ENCODE results near the gene EMCN. TPM values are rescaled to one million over a fixed set of nuclear protein-coding genes. Genes with fewer than 3 reads are reported as not detected.
"Not testable (repeated sequence)": the region's sequence is repeated elsewhere in the genome, so short reads cannot be mapped to it uniquely, and the experiment has no call there.

The EMCN gene
- total RNA-seq, 1 experiment from 2014 or later: not detected

DNA sequence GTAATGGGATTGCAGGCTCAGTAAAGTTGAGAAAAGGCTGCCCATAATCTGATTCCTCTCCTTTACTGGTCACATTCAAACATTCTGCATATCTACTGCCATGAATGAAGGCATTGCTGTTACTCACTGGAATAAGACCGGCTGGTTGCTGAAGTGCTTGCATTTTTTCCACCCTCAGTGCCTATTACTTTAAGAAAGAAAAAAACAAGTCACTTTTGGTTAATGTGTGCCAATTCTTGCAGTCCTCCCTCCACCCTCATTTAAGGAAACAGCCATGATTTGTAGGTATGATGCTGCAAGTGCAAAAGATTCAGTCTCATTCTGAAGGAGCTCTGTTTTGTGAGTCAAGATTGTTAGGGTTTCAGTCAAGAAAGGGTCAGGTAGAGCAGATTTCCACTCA is 94.9 kb downstream of the EMCN start:
- in situ Hi-C loops (cut with HindIII; ENCODE audit: low pct_unique_long_range_greater_than_20kb, low sequenced_read_pairs): no loop called here
- DNase-seq (ENCODE audit: low read depth, low spot score): no peak

DNA sequence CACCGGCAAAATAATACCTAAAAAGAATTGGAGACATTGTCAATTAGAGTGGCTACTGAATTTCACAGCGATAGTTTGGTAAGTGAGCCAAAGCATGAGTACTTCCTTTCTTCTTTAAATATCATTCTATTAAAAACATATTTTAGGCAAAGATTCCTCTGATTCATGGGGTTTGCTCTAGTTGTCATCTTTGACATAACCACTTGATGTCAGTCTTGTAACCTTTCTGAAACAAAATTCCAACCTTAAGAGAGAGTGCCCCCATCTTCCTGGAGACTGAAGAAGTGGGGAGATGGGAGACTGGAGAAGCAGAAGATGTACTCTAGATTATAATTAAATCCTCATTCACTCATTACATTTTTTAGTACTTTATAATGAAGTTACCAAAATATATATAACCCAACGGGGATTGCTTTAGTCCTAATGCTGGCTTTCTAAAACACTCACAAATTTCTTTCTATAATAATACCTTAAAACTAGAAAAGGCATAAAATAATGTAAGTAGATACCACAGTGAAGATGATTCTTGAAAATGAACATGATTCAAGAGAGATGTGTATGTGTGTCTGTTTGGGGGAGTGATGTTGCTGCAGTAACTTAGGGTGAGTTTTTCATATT is 96.4 kb downstream of the EMCN start:
- DNase-seq (ENCODE audit: low read depth, low spot score): peak; percentile 43
- in situ Hi-C loops (cut with HindIII; ENCODE audit: low pct_unique_long_range_greater_than_20kb, low sequenced_read_pairs): no loop called here

GRCh38 chr4:100420571-100420970 is 97.3 kb downstream of the EMCN start:
- in situ Hi-C loops (cut with HindIII; ENCODE audit: low pct_unique_long_range_greater_than_20kb, low sequenced_read_pairs): no loop called here
- no peak for DNase-seq (ENCODE audit: low read depth, low spot score)

- DNase-seq (ENCODE audit: low read depth, low spot score): no peak
- in situ Hi-C loops (cut with HindIII; ENCODE audit: low pct_unique_long_range_greater_than_20kb, low sequenced_read_pairs): no loop called here
Measured at GRCh38 chr4:100417565-100417964, 100.3 kb downstream of the EMCN start.

DNA sequence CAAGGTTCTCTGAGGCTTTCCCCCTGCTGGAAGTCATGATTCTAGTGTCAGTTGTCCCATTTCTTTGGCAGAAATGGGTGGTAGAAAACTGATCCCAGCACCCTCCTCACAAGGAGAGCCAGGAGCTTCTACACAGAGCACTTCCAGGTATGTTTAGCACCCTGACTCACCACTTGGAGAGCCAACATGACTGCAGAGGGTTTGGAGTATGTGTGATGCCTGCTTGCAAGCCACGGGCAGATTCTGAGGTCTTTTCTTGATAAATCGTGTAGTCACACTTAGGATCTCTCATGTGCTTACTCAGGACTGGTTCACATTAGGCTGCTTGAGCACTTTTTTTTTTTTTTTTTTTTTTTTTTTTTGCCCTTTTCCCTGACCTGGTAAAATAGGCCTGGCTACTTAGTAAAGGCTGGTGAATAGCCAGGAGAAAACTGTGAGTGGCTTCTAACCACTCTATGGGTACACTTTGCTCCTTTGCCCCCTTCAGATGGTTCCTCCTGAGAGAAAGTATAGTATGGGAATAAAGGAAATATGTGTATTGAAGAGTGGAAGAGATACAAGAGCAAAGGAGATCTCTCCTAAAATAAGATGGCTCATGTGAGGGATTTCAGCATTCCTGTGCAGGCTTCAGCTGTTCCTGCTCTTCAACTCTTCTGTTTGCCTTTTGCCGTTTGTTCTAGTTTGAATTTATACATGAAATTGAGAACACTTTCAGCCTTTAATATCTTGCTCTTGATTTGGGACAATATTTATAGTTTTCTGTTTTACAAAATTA is 103.6 kb downstream of the EMCN start:
- in situ Hi-C loops (cut with HindIII; ENCODE audit: low pct_unique_long_range_greater_than_20kb, low sequenced_read_pairs): no loop called here
- no peak for DNase-seq (ENCODE audit: low read depth, low spot score)

GRCh38 chr4:100391863-100392262 is 126.0 kb downstream of the EMCN start:
- DNase-seq (ENCODE audit: low read depth, low spot score): no peak
- in situ Hi-C loops (cut with HindIII; ENCODE audit: low pct_unique_long_range_greater_than_20kb, low sequenced_read_pairs): no loop called here

DNA sequence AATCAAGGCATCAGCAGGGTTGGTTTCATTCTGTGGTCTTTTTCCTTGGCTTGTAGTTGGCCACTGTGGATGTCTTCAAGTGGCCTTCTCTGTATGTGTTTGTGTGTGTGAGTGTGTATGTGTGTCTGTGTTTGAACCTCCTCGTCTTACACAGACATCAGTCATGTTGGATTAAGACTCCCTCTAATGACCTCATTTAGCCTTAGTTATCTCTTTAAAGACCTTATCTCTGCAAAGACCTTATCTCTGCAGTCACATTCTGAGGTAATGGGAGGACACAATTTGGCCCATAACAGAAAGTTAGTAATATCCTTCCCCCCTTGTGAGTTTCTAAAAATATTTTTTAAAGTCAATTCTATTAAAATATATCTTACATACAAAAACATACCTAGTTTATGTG is 126.7 kb downstream of the EMCN start:
- DNase-seq (ENCODE audit: low read depth, low spot score): no peak
- in situ Hi-C loops (cut with HindIII; ENCODE audit: low pct_unique_long_range_greater_than_20kb, low sequenced_read_pairs): no loop called here

DNA sequence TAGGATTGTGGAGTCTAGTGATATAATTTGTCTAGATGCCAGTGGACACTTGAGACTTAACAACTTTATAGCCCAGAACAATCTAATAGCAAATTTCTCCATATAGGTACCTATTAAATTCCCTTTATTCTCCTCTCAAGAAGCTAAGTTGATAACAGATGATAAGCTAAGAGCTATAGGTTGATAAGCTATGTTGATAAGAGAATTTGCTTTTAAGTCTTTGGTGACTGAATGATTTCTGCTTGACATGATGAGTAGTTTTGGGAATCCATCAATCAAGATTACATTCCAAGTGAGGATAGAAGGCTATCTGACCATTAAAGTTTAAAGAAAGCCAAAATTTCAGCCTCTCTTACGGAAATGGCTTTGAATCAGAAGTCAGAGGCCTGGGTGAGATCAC is 131.6 kb downstream of the EMCN start:
- in situ Hi-C loops (cut with HindIII; ENCODE audit: low pct_unique_long_range_greater_than_20kb, low sequenced_read_pairs): no loop called here
- no peak for DNase-seq (ENCODE audit: low read depth, low spot score)

- in situ Hi-C loops (cut with HindIII; ENCODE audit: low pct_unique_long_range_greater_than_20kb, low sequenced_read_pairs); DNase-seq (ENCODE audit: low read depth, low spot score): not testable (repeated sequence)
Measured at GRCh38 chr4:100380401-100380800, 137.4 kb downstream of the EMCN start.

DNA sequence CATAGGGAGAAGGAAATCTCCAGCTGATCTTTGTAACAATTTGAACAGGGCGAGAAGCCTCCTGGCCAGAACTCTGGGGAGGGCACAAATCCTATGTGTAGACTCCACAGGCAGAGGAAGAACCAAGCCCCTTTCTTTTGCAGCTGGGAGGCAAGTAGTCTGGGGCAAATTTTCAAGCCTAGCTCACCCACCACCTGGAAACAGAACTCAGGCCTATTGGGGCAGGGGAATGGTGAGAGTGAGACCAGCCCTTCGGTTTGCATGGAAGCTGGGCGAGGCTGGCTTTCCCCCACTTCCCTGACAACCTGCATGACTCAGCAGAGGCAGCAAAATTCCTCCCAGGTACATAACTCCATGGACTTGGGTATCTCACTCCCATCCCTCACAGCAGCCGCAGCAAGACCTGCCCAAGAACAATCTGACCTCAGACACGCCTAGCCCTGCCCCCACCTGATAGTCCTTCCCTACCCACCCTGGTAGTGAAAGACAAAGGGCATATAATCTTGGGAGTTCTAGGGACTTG is 138.2 kb downstream of the EMCN start:
- in situ Hi-C loops (cut with HindIII; ENCODE audit: low pct_unique_long_range_greater_than_20kb, low sequenced_read_pairs): no loop called here
- no peak for DNase-seq (ENCODE audit: low read depth, low spot score)

DNA sequence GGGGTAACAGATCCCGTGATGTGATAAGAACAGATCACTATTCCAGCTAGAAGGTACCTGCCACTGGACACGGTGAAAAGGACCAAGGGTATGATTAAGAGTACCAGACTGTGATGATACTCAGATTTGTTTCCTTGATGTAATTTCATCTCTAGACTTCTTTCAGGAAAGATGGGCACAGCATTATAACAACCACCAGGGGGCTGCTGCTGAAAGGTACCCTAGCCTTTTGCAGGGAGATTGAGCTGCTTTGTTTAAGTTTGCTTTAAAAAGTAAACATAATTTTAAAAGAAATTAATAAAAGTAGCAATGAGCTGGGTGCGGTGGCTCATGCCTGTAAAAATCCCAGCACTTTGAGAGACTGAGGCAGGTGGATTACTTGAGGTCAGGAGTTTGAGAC is 145.4 kb downstream of the EMCN start:
- in situ Hi-C loops (cut with HindIII; ENCODE audit: low pct_unique_long_range_greater_than_20kb, low sequenced_read_pairs): no loop called here
- peak; percentile 22 for DNase-seq (ENCODE audit: low read depth, low spot score)

GRCh38 chr4:100369871-100370270 is 148.0 kb downstream of the EMCN start:
- in situ Hi-C loops (cut with HindIII; ENCODE audit: low pct_unique_long_range_greater_than_20kb, low sequenced_read_pairs): no loop called here
- DNase-seq (ENCODE audit: low read depth, low spot score): no peak

GRCh38 chr4:100367451-100367850 is 150.4 kb downstream of the EMCN start:
- DNase-seq (ENCODE audit: low read depth, low spot score): no peak
- in situ Hi-C loops (cut with HindIII; ENCODE audit: low pct_unique_long_range_greater_than_20kb, low sequenced_read_pairs): no loop called here

DNA sequence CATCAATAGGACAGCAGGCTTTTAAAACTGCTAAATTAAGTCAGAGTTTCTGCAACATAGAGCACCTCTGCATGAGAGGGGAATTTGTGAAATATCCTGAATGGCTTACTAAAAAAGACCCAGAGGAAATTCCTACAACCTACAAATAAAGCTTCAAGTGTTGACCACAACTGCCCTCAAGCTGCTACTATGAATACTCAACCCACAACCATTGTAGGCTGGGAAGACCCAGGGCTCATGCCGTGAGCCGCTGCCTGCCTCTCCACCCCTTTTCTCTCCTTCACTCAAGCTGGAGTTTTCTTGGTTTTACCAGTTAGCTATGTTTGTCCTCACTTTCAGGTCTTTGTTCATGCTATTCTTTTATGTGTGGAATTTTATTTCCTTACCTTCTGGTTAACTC is 151.6 kb downstream of the EMCN start:
- in situ Hi-C loops (cut with HindIII; ENCODE audit: low pct_unique_long_range_greater_than_20kb, low sequenced_read_pairs): no loop called here
- DNase-seq (ENCODE audit: low read depth, low spot score): peak; percentile 26

- in situ Hi-C loops (cut with HindIII; ENCODE audit: low pct_unique_long_range_greater_than_20kb, low sequenced_read_pairs): no loop called here
- DNase-seq (ENCODE audit: low read depth, low spot score): no peak
Measured at GRCh38 chr4:100362366-100362765, 155.5 kb downstream of the EMCN start.

- no peak for DNase-seq (ENCODE audit: low read depth, low spot score)
- in situ Hi-C loops (cut with HindIII; ENCODE audit: low pct_unique_long_range_greater_than_20kb, low sequenced_read_pairs): no loop called here
Measured at GRCh38 chr4:100361336-100361735, 156.5 kb downstream of the EMCN start.

- no peak for DNase-seq (ENCODE audit: low read depth, low spot score)
- in situ Hi-C loops (cut with HindIII; ENCODE audit: low pct_unique_long_range_greater_than_20kb, low sequenced_read_pairs): no loop called here
Measured at GRCh38 chr4:100360211-100360610, 157.6 kb downstream of the EMCN start.

DNA sequence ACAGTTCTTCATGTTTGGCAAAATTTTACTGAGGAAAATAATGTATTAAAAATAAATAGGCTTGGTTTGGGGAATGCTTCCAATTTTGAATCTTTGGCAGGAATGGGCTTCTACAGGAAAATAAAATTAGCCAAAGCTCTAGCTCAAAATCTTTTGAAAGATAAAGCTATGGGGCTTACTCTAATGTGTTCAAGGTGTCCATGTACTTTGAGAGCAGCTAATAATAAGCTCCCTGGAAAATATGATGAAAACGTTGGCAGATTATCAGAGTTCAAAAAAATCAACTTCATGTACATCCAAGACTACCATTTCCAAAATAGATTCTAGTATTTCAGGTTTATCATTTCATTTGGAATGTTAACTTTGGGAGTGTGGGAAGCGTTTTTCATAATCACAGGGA is 158.4 kb downstream of the EMCN start:
- in situ Hi-C loops (cut with HindIII; ENCODE audit: low pct_unique_long_range_greater_than_20kb, low sequenced_read_pairs): no loop called here
- DNase-seq (ENCODE audit: low read depth, low spot score): no peak

DNA sequence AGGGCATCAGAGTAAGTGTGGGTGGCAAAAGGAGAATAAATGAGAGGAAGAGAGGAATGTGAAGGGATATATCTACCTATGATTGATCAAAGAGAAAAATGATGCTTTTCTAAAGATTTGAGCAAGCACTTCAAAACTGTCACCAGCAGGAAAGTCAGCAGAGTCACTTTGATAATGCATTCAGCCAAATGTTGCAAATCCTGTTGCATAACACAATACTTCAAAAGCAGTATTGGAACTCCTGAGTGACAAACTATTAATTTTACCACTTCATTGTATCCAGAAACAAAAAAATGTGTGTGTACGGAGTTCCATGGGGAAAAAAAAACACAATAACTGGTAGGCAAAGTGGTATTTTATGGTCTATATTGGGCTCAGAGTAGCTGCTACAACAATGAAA is 160.3 kb downstream of the EMCN start:
- in situ Hi-C loops (cut with HindIII; ENCODE audit: low pct_unique_long_range_greater_than_20kb, low sequenced_read_pairs): no loop called here
- no peak for DNase-seq (ENCODE audit: low read depth, low spot score)

Data from SK-MEL-5 (cell line).